ENCODE data around the gene DNAJC5.
A peak's percentile ranks its signal among the peaks of the same experiment; 100 is the strongest.
"Not testable (repeated sequence)": the region's sequence is repeated elsewhere in the genome, so short reads cannot be mapped to it uniquely, and the experiment has no call there.

The DNAJC5 gene

GRCh38 chr20:63863798-63864544 lies 31.0 kb upstream of the DNAJC5 start:
- no peak overlapping the region for H2BK120ac ChIP-seq (ENCODE audit: low read depth, low read length)
- WGBS (ENCODE audit: extremely low coverage, insufficient coverage, low lambda C conversion rate): no CpG with 5 or more reads among the region's 38 CpGs
- peak; percentile 83 for DNase-seq

GRCh38 chr20:63864545-63864977 lies 30.4 kb upstream of the DNAJC5 start:
- Histone ChIP-seq H3K36me3 (ENCODE audit: control insufficient read depth, insufficient read depth, low read length) (peaks cover 5% of the 10 kb centered on the region), H3K27me3 (ENCODE audit: insufficient read depth, low read length, poor library complexity) (no peaks in the 10 kb centered on the region), H4K5ac (ENCODE audit: low read length) (no peak overlapping the region), H3K4ac (ENCODE audit: low read depth, low read length) (peak overlapping the region; percentile 28), H3K4me2 (ENCODE audit: low read length) (peak overlapping the region; percentile 19), H2BK5ac (ENCODE audit: low read length) (no peak overlapping the region), H3K4me1 (ENCODE audit: control insufficient read depth, low read depth, low read length) (no peaks in the 10 kb centered on the region), H2BK15ac (replicated peaks; ENCODE audit: low read depth) (no peak overlapping the region), H2AK5ac (ENCODE audit: low read length) (no peak overlapping the region), H3K4me3 (ENCODE audit: low read length) (peak overlapping the region; percentile 82), H3K56ac (ENCODE audit: low read length) (peak overlapping the region; percentile 89), H3K18ac (ENCODE audit: low read length) (peak overlapping the region; percentile 54), H4K8ac (ENCODE audit: low read depth, low read length) (peak overlapping the region; percentile 67), H3K9ac (ENCODE audit: low read length) (peak overlapping the region; percentile 94), H2BK120ac (ENCODE audit: low read depth, low read length) (no peak overlapping the region), H3K27ac (ENCODE audit: low read depth, low read length) (peak overlapping the region; percentile 79), H3K79me2 (ENCODE audit: control insufficient read depth, insufficient read depth, low read length) (peaks cover 22% of the 10 kb centered on the region), H3K23ac (ENCODE audit: low read length) (no peak overlapping the region), H3K79me1 (ENCODE audit: low read length) (peaks cover 14% of the 10 kb centered on the region)
- DNase-seq: no peak
- WGBS (ENCODE audit: extremely low coverage, insufficient coverage, low lambda C conversion rate): no CpG with 5 or more reads among the region's 25 CpGs

More at GRCh38 chr20:63863798-63864544, 31.0 kb upstream of the DNAJC5 start:
- Histone ChIP-seq H2BK15ac (replicated peaks; ENCODE audit: low read depth) (no peak overlapping the region), H3K79me1 (ENCODE audit: low read length) (peaks cover 9% of the 10 kb centered on the region), H3K4me2 (ENCODE audit: low read length) (peak overlapping the region; percentile 19), H4K8ac (ENCODE audit: low read depth, low read length) (no peak overlapping the region), H2BK5ac (ENCODE audit: low read length) (no peak overlapping the region), H3K27me3 (ENCODE audit: insufficient read depth, low read length, poor library complexity) (no peaks in the 10 kb centered on the region), H3K23ac (ENCODE audit: low read length) (no peak overlapping the region), H4K5ac (ENCODE audit: low read length) (no peak overlapping the region), H3K18ac (ENCODE audit: low read length) (peak overlapping the region; percentile 54), H2AK5ac (ENCODE audit: low read length) (no peak overlapping the region), H3K27ac (ENCODE audit: low read depth, low read length) (peak overlapping the region; percentile 79), H3K56ac (ENCODE audit: low read length) (peak overlapping the region; percentile 89), H3K4ac (ENCODE audit: low read depth, low read length) (no peak overlapping the region), H3K79me2 (ENCODE audit: control insufficient read depth, insufficient read depth, low read length) (peaks cover 22% of the 10 kb centered on the region), H3K9ac (ENCODE audit: low read length) (peak overlapping the region; percentile 94), H3K4me3 (ENCODE audit: low read length) (peak overlapping the region; percentile 82), H3K36me3 (ENCODE audit: control insufficient read depth, insufficient read depth, low read length) (no peaks in the 10 kb centered on the region), H3K4me1 (ENCODE audit: control insufficient read depth, low read depth, low read length) (no peaks in the 10 kb centered on the region)

- H3K27me3 ChIP-seq (ENCODE audit: insufficient read depth, low read length, poor library complexity): no peaks in the 10 kb centered on the region
- peak within 1 kb of the TSS; percentile 67 for H4K8ac ChIP-seq (ENCODE audit: low read depth, low read length)
- no peak within 1 kb of the TSS for H2BK5ac ChIP-seq (ENCODE audit: low read length)
- H3K79me2 ChIP-seq (ENCODE audit: control insufficient read depth, insufficient read depth, low read length): peaks cover 22% of the 10 kb centered on the region
- peak within 1 kb of the TSS; percentile 96 for H3K9ac ChIP-seq (ENCODE audit: low read length)
- H3K23ac ChIP-seq (ENCODE audit: low read length): peak within 1 kb of the TSS; percentile 94
- H2BK120ac ChIP-seq (ENCODE audit: low read depth, low read length): no peak within 1 kb of the TSS
- peak within 1 kb of the TSS; percentile 79 for H3K27ac ChIP-seq (ENCODE audit: low read depth, low read length)
- peak within 1 kb of the TSS; percentile 45 for H2AK5ac ChIP-seq (ENCODE audit: low read length)
- H3K36me3 ChIP-seq (ENCODE audit: control insufficient read depth, insufficient read depth, low read length): peaks cover 5% of the 10 kb centered on the region
- no peaks in the 10 kb centered on the region for H3K4me1 ChIP-seq (ENCODE audit: control insufficient read depth, low read depth, low read length)
- H4K5ac ChIP-seq (ENCODE audit: low read length): no peak within 1 kb of the TSS
- H3K56ac ChIP-seq (ENCODE audit: low read length): peak within 1 kb of the TSS; percentile 97
- peak within 1 kb of the TSS; percentile 91 for H3K4me2 ChIP-seq (ENCODE audit: low read length)
- peak; percentile 100 for DNase-seq
- peaks cover 14% of the 10 kb centered on the region for H3K79me1 ChIP-seq (ENCODE audit: low read length)
- H2BK15ac ChIP-seq (replicated peaks; ENCODE audit: low read depth): no peak within 1 kb of the TSS
- H3K4me3 ChIP-seq (ENCODE audit: low read length): peak within 1 kb of the TSS; percentile 96
- peak within 1 kb of the TSS; percentile 72 for H3K4ac ChIP-seq (ENCODE audit: low read depth, low read length)
- no CpG with 5 or more reads among the region's 68 CpGs for WGBS (ENCODE audit: extremely low coverage, insufficient coverage, low lambda C conversion rate)
- H3K18ac ChIP-seq (ENCODE audit: low read length): peak within 1 kb of the TSS; percentile 54
Measured at GRCh38 chr20:63864978-63865640, 29.8 kb upstream of the DNAJC5 start, which contains the start of gene TPD52L2. TSS of gene TPD52L2 (plus strand) at chr20:63865270. CDS start at chr20:63865366, 96 bp downstream.

GRCh38 chr20:63867042-63867441 lies 27.9 kb upstream of the DNAJC5 start:
- H3K79me2 ChIP-seq (ENCODE audit: control insufficient read depth, insufficient read depth, low read length): peaks cover 23% of the 10 kb centered on the region
- H3K36me3 ChIP-seq (ENCODE audit: control insufficient read depth, insufficient read depth, low read length); H3K9ac ChIP-seq (ENCODE audit: low read length): not testable (repeated sequence)

GRCh38 chr20:63868264-63868663 lies 26.7 kb upstream of the DNAJC5 start:
- no peak overlapping the region for H3K4ac ChIP-seq (ENCODE audit: low read depth, low read length)
- no peak for DNase-seq
- H3K79me2 ChIP-seq (ENCODE audit: control insufficient read depth, insufficient read depth, low read length): peaks cover 24% of the 10 kb centered on the region
- no CpG with 5 or more reads among the region's 5 CpGs for WGBS (ENCODE audit: extremely low coverage, insufficient coverage, low lambda C conversion rate)
- H3K4me2 ChIP-seq (ENCODE audit: low read length): no peak overlapping the region
- H4K8ac ChIP-seq (ENCODE audit: low read depth, low read length): no peak overlapping the region
- H2BK5ac ChIP-seq (ENCODE audit: low read length): no peak overlapping the region
- H2AK5ac ChIP-seq (ENCODE audit: low read length): no peak overlapping the region
- H4K5ac ChIP-seq (ENCODE audit: low read length): no peak overlapping the region
- no peak overlapping the region for H3K56ac ChIP-seq (ENCODE audit: low read length)
- no peaks in the 10 kb centered on the region for H3K27me3 ChIP-seq (ENCODE audit: insufficient read depth, low read length, poor library complexity)
- H3K9ac ChIP-seq (ENCODE audit: low read length): no peak overlapping the region
- H3K27ac ChIP-seq (ENCODE audit: low read depth, low read length): no peak overlapping the region
- peaks cover 7% of the 10 kb centered on the region for H3K36me3 ChIP-seq (ENCODE audit: control insufficient read depth, insufficient read depth, low read length)
- peaks cover 13% of the 10 kb centered on the region for H3K79me1 ChIP-seq (ENCODE audit: low read length)
- no peak overlapping the region for H2BK15ac ChIP-seq (replicated peaks; ENCODE audit: low read depth)
- no peak overlapping the region for H3K23ac ChIP-seq (ENCODE audit: low read length)
- H2BK120ac ChIP-seq (ENCODE audit: low read depth, low read length): no peak overlapping the region
- H3K4me3 ChIP-seq (ENCODE audit: low read length): no peak overlapping the region
- H3K4me1 ChIP-seq (ENCODE audit: control insufficient read depth, low read depth, low read length): no peaks in the 10 kb centered on the region
- no peak overlapping the region for H3K18ac ChIP-seq (ENCODE audit: low read length)

More at GRCh38 chr20:63867042-63867441, 27.9 kb upstream of the DNAJC5 start:
- H3K23ac ChIP-seq (ENCODE audit: low read length); H4K5ac ChIP-seq (ENCODE audit: low read length); H3K27ac ChIP-seq (ENCODE audit: low read depth, low read length); H3K4me1 ChIP-seq (ENCODE audit: control insufficient read depth, low read depth, low read length); H2AK5ac ChIP-seq (ENCODE audit: low read length); H2BK120ac ChIP-seq (ENCODE audit: low read depth, low read length); H3K4me2 ChIP-seq (ENCODE audit: low read length); DNase-seq; H3K18ac ChIP-seq (ENCODE audit: low read length); H3K4ac ChIP-seq (ENCODE audit: low read depth, low read length); H2BK15ac ChIP-seq (replicated peaks; ENCODE audit: low read depth); H4K8ac ChIP-seq (ENCODE audit: low read depth, low read length); H3K4me3 ChIP-seq (ENCODE audit: low read length); H3K56ac ChIP-seq (ENCODE audit: low read length); H2BK5ac ChIP-seq (ENCODE audit: low read length); H3K27me3 ChIP-seq (ENCODE audit: insufficient read depth, low read length, poor library complexity): not testable (repeated sequence)
- peaks cover 14% of the 10 kb centered on the region for H3K79me1 ChIP-seq (ENCODE audit: low read length)
- no CpG with 5 or more reads among the region's 13 CpGs for WGBS (ENCODE audit: extremely low coverage, insufficient coverage, low lambda C conversion rate)
